Stomach (tissue), 4 donors: ENCODE data around the gene POLR3B.

Experiments
- CTCF ChIP-seq, 7 experiments: fragments of 450-650 bp in 4 of 7; fragments of 200-600 bp in 3 of 7; sonication (generic) in 3 of 7; IDR thresholded peaks; one replicate each; pipeline ENCODE4 v1.5.1; 2016 to 2019; ENCODE audit warnings: antibody characterized with exemption in 7 of 7, control low read depth in 2 of 7, mild to moderate bottlenecking in 1 of 7
- POLR2A ChIP-seq, 4 donors: fragments of 450-650 bp; IDR thresholded peaks; one replicate each; pipeline ENCODE4 v1.6.1; 2016; ENCODE audit warnings: antibody characterized with exemption in 4 of 4, control low read depth in 2 of 4, mild to moderate bottlenecking in 1 of 4, moderate library complexity in 1 of 4

- TF ChIP-seq POLR2A (IDR thresholded peaks at IDR 0.05) (no peak), CTCF (IDR thresholded peaks at IDR 0.05) (no peak)
Observed at GRCh38 chr12:106359646-106360399, 2.3 kb downstream of the POLR3B start.
